HG02870 (cell line): Measurements from ENCODE around the gene NLGN3.
A peak's percentile ranks its signal among the peaks of the same experiment; 100 is the strongest.
"Not testable (repeated sequence)": the region's sequence is repeated elsewhere in the genome, so short reads cannot be mapped to it uniquely, and the experiment has no call there.

Experiments used
- ATAC-seq: cut with Tn5 transposase; IDR thresholded peaks from one replicate; pipeline ENCODE4 v1.9.1; 2021; ENCODE audit warnings: mild to moderate bottlenecking, moderate library complexity; ENCODE audit not compliant: unreplicated experiment

The NLGN3 gene

GRCh38 chrX:71168134-71168533, 23.5 kb downstream of the NLGN3 start:
- ATAC-seq: no peak

DNA sequence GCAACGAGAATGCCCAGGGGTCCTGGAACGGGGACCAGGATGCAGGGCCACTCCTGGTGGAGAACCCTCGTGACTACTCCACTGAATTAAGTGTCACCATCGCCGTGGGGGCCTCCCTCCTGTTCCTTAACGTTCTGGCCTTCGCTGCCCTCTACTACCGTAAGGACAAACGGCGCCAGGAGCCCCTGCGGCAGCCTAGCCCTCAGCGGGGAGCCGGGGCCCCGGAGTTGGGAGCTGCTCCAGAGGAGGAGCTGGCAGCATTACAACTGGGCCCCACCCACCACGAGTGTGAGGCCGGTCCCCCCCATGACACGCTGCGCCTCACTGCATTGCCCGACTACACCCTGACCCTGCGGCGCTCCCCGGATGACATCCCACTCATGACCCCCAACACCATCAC, 24.9 kb downstream of the NLGN3 start:
- no peak for ATAC-seq

DNA sequence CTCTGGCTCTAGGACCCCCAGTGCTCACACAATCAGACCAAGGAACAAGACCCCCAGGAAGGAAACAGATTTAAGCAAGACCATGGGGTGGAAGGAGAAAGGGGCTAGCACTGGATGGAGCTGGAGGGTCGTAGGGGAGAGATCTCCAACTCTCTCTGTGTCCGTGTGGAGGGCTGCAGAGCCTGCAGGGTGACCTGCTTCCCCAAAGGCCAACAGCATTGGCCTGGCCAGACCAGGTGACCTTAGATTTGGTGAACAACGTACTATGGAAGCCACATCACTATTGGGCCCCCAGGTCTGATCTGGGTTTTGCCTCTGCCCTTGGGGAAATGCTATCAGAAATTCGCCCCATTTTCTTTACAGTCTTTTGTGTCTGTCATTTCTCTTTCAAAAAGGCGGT, 26.0 kb downstream of the NLGN3 start:
- ATAC-seq: no peak

- ATAC-seq: no peak
These were observed 26.6 kb downstream of the NLGN3 start for GRCh38 chrX:71171110-71171801.

DNA sequence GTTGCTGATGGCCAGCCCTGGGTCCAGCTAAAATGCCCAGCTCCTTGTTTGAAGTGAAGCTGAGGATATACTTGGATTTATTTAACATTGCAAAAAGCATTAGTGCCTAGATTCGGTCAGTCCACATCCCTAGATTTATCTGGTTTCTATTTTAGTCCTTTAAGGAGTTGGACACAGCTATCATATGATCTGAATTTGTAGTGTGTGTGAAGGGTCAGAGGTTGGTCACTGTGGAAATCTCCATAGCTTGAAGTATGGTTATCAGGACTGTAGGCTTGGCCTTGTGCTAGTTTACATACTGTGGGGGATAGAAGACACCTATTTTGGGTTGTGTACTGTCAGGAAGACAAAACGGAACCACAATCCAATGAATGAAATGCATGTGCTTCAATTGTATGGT, 28.8 kb downstream of the NLGN3 start:
- no peak for ATAC-seq

- no peak for ATAC-seq
These were observed 30.2 kb downstream of the NLGN3 start for GRCh38 chrX:71174795-71175194.

DNA sequence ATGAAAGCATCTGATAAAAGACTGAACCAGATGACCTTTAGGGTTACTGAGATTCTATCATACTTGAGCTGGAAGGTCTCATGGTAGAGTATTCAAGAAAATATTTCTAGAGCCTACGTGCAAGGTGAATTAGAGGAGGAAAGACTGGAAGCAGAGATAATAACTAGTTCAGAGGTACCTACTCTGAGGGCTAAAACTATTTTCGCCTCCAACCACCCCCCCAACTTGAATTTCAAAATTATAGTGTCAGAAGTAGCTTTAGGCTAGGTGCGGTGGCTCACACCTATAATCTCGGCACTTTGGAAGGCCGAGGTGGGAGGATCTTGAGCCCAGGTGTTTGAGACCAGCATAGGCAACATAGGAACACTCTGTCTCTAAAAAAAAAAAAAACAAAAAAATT, 30.9 kb downstream of the NLGN3 start:
- no peak for ATAC-seq

DNA sequence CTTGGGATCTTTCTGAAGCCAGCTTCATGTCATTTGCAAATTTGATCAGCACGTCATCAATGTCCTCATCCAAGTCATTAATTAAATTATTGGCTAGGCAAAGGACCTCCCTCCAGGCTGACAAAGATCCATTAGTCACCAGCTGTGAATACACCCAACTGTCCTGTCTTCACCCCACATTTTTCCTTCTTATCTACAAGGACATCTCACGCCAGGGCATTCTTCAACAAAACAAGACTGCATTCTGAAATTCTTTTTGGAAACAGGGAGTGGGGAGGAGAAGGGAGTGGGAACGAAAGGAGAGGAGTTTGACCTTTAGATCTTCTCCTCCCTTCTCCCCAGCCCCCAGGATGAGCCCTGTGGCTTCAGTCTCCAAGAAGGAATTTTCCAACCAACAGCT, 32.7 kb downstream of the NLGN3 start:
- no peak for ATAC-seq

- no peak for ATAC-seq
These were observed 34.3 kb downstream of the NLGN3 start for GRCh38 chrX:71178908-71179307.

DNA sequence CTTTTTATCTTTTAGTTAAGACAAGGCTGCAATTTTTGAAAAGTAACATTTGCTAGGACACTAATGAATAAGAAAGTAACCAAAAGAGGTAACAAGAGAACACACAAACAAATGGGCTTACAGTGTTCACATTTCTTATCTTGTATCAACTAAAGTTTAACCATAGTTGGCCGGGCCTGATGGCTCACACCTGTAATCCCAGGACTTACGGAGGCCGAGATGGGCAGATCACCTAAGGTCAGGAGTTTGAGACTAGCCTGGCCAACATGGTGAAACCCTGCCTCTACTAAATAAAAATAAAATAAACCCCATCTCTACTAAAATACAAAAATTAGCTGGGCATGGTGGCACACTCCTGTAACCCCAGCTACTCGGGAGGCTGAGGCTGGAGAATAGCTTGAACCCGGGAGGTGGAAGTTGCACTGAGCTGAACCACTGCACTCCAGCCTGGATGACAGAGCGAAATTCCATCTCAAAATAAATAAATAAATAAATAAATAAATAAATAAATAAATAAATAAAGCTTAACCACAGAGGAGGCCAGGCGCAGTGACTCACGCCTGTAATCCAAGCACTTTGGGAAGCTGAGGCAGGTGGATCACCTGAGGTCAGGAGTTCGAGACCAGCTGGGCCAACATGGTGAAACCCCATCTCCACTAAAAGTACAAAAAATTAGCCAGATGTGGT, 36.1 kb downstream of the NLGN3 start:
- not testable (repeated sequence) for ATAC-seq

DNA sequence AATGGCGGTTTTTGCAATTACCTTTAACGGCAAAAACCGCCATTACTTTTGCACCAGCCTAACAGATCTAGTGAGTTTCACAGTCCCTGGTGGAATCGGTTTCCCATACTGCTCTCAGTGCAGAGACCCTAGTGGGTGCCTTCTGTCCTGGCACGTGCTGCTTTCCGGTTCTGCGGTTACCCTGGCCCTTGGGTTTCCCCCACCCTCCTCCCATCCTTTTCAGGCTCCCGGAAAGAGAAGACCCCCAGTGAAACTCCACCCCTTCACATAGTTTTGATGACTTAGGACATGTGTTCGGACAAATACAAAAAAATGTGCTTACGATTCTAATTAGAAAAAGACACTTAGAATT, 36.9 kb downstream of the NLGN3 start:
- peak; percentile 38 for ATAC-seq

GRCh38 chrX:71181910-71182799, 37.5 kb downstream of the NLGN3 start:
- ATAC-seq: peak; percentile 75

GRCh38 chrX:71182871-71183270, 38.2 kb downstream of the NLGN3 start:
- no peak for ATAC-seq

- ATAC-seq: no peak
These were observed 38.7 kb downstream of the NLGN3 start for GRCh38 chrX:71183341-71183740.

- ATAC-seq: no peak
These were observed 39.5 kb downstream of the NLGN3 start for GRCh38 chrX:71184092-71184491.

- no peak for ATAC-seq
These were observed 40.3 kb downstream of the NLGN3 start for GRCh38 chrX:71184803-71185495.

GRCh38 chrX:71191248-71191647, 46.6 kb downstream of the NLGN3 start:
- ATAC-seq: no peak

DNA sequence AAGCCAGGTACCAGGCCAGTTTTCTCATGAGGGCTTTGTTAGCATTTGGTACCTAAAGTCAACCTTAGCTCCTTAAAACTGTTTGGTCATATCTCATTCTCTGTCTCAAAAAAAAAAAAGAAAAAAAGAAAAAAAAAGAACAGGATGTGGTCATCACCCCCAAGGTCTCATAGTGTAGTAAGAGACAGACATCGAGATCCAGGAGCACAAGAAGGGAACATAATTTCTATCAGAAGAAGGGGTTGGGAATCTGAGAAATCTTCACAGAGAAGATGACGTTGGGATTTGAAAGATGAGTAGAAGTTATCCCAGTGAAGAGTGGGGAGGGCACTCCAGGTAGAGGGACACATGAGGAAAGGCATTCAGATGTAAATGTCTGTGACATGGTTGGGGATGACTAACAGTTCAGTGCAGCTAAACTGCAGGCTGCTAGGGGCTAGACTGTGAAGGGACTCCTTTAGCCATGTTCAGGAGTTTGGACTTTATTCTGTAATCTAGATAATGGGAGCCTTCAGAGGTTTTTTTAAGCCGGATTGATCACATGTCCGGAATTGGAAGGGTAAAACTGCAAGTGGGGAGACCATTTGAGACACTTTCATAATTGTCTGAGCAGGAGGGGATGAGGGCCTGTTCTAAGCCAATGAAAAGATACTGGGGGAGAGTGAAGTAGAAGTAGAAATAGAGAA, 51.5 kb downstream of the NLGN3 start:
- peak; percentile 40 for ATAC-seq

GRCh38 chrX:71198066-71198465, 53.4 kb downstream of the NLGN3 start:
- ATAC-seq: peak; percentile 73

- ATAC-seq: no peak
These were observed 54.8 kb downstream of the NLGN3 start for GRCh38 chrX:71199252-71200008.
